OCI-LY3 (cell line): ENCODE results near the gene TMEM163.

ENCODE experiments used
- CTCF ChIP-seq: fragments of 200-600, 300-600 bp; sonication (generic); IDR thresholded peaks from 2 replicates; pipeline ENCODE4 v1.5.1; 2014; ENCODE audit warnings: antibody characterized with exemption, low read length, low read depth
- EZH2phosphoT487 ChIP-seq: fragments of 200-600 bp; shearing (Covaris generic); IDR thresholded peaks from 2 replicates; pipeline ENCODE4 v1.6.1; 2018; ENCODE audit warnings: antibody characterized with exemption, mixed run types, low read depth

GRCh38 chr2:134634054-134634753 is 84.6 kb downstream of the TMEM163 start:
- no peak for TF ChIP-seq CTCF
- TF ChIP-seq EZH2phosphoT487, result no peak
